ENCODE data around the gene NRG4. TPM values are rescaled to one million over a fixed set of nuclear protein-coding genes. Genes with fewer than 3 reads are reported as not detected.

Gene NRG4
- total and polyA plus RNA-seq, 9 of the 15 experiments (the other 6 are each of a cell fraction or from before 2014, with no cell fraction given), result 0.33 to 2.5 (median 0.76) TPM

DNA sequence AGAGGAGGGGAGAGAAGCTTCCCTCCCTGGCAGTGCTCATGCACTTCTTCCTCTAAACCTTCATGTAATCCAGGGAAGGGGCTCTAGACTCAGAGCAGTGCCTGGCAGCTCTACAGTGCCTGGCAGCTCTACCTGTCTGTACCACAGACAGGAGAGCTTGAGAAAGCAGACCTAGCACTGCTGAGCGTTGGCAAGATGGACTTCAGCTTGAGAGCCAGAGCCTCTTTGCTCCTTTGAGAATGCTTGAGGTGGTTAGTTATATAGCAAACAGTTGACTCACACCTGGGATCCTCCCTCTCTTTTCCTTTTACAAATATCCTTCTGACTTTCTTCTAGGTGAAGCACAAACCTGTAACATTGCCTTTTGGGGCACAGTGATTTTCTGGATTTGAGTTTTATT lies 87.6 kb downstream of the NRG4 start:
- intact Hi-C loops (cut with micrococcal nuclease), result loop anchor here (10.0 kb wide), 2 partner anchors 220 to 240 kb away; no protein-coding TSS in a partner anchor

DNA sequence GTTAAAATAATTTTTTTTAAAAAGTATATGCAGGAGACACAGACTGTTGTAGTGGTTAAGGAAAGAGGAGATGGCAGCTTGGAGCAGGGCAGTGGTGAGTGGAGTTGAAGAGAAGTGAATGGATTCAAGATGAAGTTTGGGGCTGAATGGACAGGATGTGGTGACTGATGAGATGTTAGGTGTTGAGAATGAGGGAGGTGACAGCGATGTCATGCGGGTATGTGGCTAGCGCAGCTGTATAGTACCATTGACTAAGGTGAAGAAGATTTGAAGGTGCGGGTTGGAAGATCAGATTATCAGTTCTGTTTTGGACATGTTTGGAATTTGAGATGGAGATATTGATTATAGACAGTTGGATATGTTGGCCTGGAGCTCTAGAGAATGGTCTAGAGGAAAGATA lies 88.5 kb downstream of the NRG4 start:
- Histone ChIP-seq H3K27me3 (ENCODE audit: control insufficient read depth in 2 of 2, insufficient read depth in 2 of 2, low read length in 2 of 2) (no peaks in the 10 kb centered on the region), H4K20me1 (replicated peaks; ENCODE audit: control insufficient read depth, insufficient read depth, low read length) (peaks cover 4% of the 10 kb centered on the region), H2AFZ (ENCODE audit: low read depth, low read length) (no peak overlapping the region), H3K4me3 (no peak overlapping the region), H3K9ac (ENCODE audit: insufficient read depth in 1 of 2, low read depth in 2 of 2, low read length in 2 of 2) (no peak overlapping the region), H3K4me1 (replicated peaks in 1 of 2; ENCODE audit: control insufficient read depth in 2 of 2, insufficient read depth in 2 of 2, low read length in 2 of 2) (peaks cover 0 to under 1% of the 10 kb centered on the region in 2 experiments; a peak in 1 of 5 replicates), H3K36me3 (ENCODE audit: control insufficient read depth, insufficient read depth, low read length) (peaks cover 83% of the 10 kb centered on the region), H3K9me3 (replicated peaks; ENCODE audit: control insufficient read depth, insufficient read depth, low read depth, low read length) (no peaks in the 10 kb centered on the region), H3K9me1 (ENCODE audit: control insufficient read depth, insufficient read depth, low read length) (no peaks in the 10 kb centered on the region), H3K79me2 (ENCODE audit: control insufficient read depth, insufficient read depth, low read length) (peaks cover 10% of the 10 kb centered on the region; the same call in 1 of the 3 replicates), H3K27ac (ENCODE audit: extremely low read depth, low read depth, low read length) (no peak overlapping the region), H3K4me2 (ENCODE audit: insufficient read depth, low read length) (no peak overlapping the region)
- WGBS (ENCODE audit: insufficient coverage, low coverage, missing lambda C conversion rate), result 93% methylated on average over 4 of the region's 4 CpGs
- in situ Hi-C loops (cut with MboI), result loop anchor here (5.0 kb wide), 1 partner anchor 111 kb away; no protein-coding TSS in a partner anchor
- BruUV-seq (replicated peaks), result no TSS peak
- ChIA-PET POLR2A (interaction anchor here (0.6 to 1.8 kb wide), 5 partner anchors 8 to 104 kb away, joined by 3 to 4 read pairs (median 3); no protein-coding TSS in a partner anchor), CTCF (ENCODE audit: low intra/inter-chr PET ratio) (no interaction called here)
- DNase-seq (ENCODE audit: extremely low read depth in 1 of 4, low spot score in 3 of 4), result no peak
- ATAC-seq, result no peak
- intact Hi-C loops (cut with micrococcal nuclease), result loop anchor here (10.0 kb wide), 2 partner anchors 221 to 239 kb away; no protein-coding TSS in a partner anchor
- no peak for FAIRE-seq
- no peak for TF ChIP-seq GTF2E2 (tag; IDR thresholded peaks at IDR 0.05)
- TF ChIP-seq ZNF212 (CRISPR knock-in tag; IDR thresholded peaks at IDR 0.05), result no peak
- TF ChIP-seq PHF8 (IDR thresholded peaks at IDR 0.05; ENCODE audit: borderline replicate concordance, low read length), result no peak
- TF ChIP-seq ADNP (tag; IDR thresholded peaks at IDR 0.05), result no peak
- TF ChIP-seq ZBED1 (IDR thresholded peaks at IDR 0.05), result no peak
- TF ChIP-seq LCOR (CRISPR knock-in tag; IDR thresholded peaks at IDR 0.05), result no peak
- TF ChIP-seq ZNF354B (CRISPR knock-in tag; IDR thresholded peaks at IDR 0.05), result no peak
- no peak for TF ChIP-seq CEBPG (CRISPR knock-in tag; IDR thresholded peaks at IDR 0.05)
- TF ChIP-seq CEBPG (tag; conservative IDR thresholded peaks at IDR 0.05 in 1 of 2, IDR thresholded peaks at IDR 0.05 in 1 of 2), result no peak
- TF ChIP-seq RFX1 (IDR thresholded peaks at IDR 0.05), result no peak
- no peak for TF ChIP-seq SMARCA5 (IDR thresholded peaks at IDR 0.05)
- TF ChIP-seq, protein P1, sequence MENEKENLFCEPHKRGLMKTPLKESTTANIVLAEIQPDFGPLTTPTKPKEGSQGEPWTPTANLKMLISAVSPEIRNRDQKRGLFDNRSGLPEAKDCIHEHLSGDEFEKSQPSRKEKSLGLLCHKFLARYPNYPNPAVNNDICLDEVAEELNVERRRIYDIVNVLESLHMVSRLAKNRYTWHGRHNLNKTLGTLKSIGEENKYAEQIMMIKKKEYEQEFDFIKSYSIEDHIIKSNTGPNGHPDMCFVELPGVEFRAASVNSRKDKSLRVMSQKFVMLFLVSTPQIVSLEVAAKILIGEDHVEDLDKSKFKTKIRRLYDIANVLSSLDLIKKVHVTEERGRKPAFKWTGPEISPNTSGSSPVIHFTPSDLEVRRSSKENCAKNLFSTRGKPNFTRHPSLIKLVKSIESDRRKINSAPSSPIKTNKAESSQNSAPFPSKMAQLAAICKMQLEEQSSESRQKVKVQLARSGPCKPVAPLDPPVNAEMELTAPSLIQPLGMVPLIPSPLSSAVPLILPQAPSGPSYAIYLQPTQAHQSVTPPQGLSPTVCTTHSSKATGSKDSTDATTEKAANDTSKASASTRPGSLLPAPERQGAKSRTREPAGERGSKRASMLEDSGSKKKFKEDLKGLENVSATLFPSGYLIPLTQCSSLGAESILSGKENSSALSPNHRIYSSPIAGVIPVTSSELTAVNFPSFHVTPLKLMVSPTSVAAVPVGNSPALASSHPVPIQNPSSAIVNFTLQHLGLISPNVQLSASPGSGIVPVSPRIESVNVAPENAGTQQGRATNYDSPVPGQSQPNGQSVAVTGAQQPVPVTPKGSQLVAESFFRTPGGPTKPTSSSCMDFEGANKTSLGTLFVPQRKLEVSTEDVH (IDR thresholded peaks at IDR 0.05; ENCODE audit: low read depth, partially characterized antibody), result no peak

More for the DNA sequence above, 87.6 kb downstream of the NRG4 start:
- no TSS peak for BruUV-seq (replicated peaks)
- peaks cover 4% of the 10 kb centered on the region for H4K20me1 ChIP-seq (replicated peaks; ENCODE audit: control insufficient read depth, insufficient read depth, low read length)
- H3K4me3 ChIP-seq, result no peak overlapping the region
- H3K9me3 ChIP-seq (replicated peaks; ENCODE audit: control insufficient read depth, insufficient read depth, low read depth, low read length), result no peaks in the 10 kb centered on the region
- in situ Hi-C loops (cut with MboI), result loop anchor here (5.0 kb wide), 1 partner anchor 112 kb away; no protein-coding TSS in a partner anchor
- DNase-seq (ENCODE audit: extremely low read depth in 1 of 4, low spot score in 3 of 4) (no peak), ATAC-seq (no peak), FAIRE-seq (no peak)
- H3K9me1 ChIP-seq (ENCODE audit: control insufficient read depth, insufficient read depth, low read length), result no peaks in the 10 kb centered on the region
- no peak overlapping the region; a peak in 1 of 4 replicates for H3K9ac ChIP-seq (ENCODE audit: insufficient read depth in 1 of 2, low read depth in 2 of 2, low read length in 2 of 2)
- H3K27me3 ChIP-seq (ENCODE audit: control insufficient read depth in 2 of 2, insufficient read depth in 2 of 2, low read length in 2 of 2), result no peaks in the 10 kb centered on the region
- peaks cover 0 to 7% of the 10 kb centered on the region in 2 experiments; a peak in 2 of 5 replicates for H3K4me1 ChIP-seq (replicated peaks in 1 of 2; ENCODE audit: control insufficient read depth in 2 of 2, insufficient read depth in 2 of 2, low read length in 2 of 2)
- peaks cover 12% of the 10 kb centered on the region; the same call in 1 of the 3 replicates for H3K79me2 ChIP-seq (ENCODE audit: control insufficient read depth, insufficient read depth, low read length)
- TF ChIP-seq RBM25 (IDR thresholded peaks at IDR 0.05; ENCODE audit: low read depth, low read length, severe bottlenecking), result no peak
- TF ChIP-seq NCOA2 (IDR thresholded peaks at IDR 0.05; ENCODE audit: partially characterized antibody in 2 of 2), result no peak
- CTCF ChIA-PET (ENCODE audit: low intra/inter-chr PET ratio), result no interaction called here
- WGBS (ENCODE audit: insufficient coverage, low coverage, missing lambda C conversion rate), result 100% methylated on average over 1 of the region's 1 CpG
- POLR2A ChIA-PET, result interaction anchor here (0.9 to 1.8 kb wide), 2 partner anchors 16 to 98 kb away, joined by 3 to 4 read pairs; no protein-coding TSS in a partner anchor
- no peak overlapping the region for H2AFZ ChIP-seq (ENCODE audit: low read depth, low read length)
- no peak overlapping the region for H3K27ac ChIP-seq (ENCODE audit: extremely low read depth, low read depth, low read length)
- peaks cover 82% of the 10 kb centered on the region for H3K36me3 ChIP-seq (ENCODE audit: control insufficient read depth, insufficient read depth, low read length)
- no peak overlapping the region for H3K4me2 ChIP-seq (ENCODE audit: insufficient read depth, low read length)
